MCF 10A (cell line): ENCODE measurements around the gene SAP30BP. TPM values are rescaled to one million over a fixed set of nuclear protein-coding genes. Genes with fewer than 3 reads are reported as not detected.

Source experiments
- BruUV-seq: library from RNA; stranded (reverse); fragments of 400-500 nt; replicated peaks from 2 replicates; lab custom pipeline; 2021; lab: Mats Ljungman, UMichigan
- CTCF ChIA-PET: fragments of 300-600 bp; sonication (Branson Sonifier 250); formaldehyde crosslinking; extraction: SDS; loops from one replicate; lab custom pipeline; 2021; ENCODE audit warnings: antibody characterized with exemption, inconsistent platforms; lab: Yijun Ruan, JAX
- POLR2A ChIA-PET: fragments of 300-600, 350-650 bp; sonication (Branson Sonifier 250); formaldehyde crosslinking; extraction: SDS; loops from one replicate; lab custom pipeline; 2020; ENCODE audit warnings: antibody characterized with exemption, inconsistent platforms; lab: Yijun Ruan, JAX
- DNase-seq: peaks from one replicate; pipeline ENCODE4 v3.0.0-alpha.2; 2018; ENCODE audit not compliant: unreplicated experiment
- H3K27ac Mint-ChIP-seq: one replicate; pipeline ENCODE4 v1.8.0; 2022; ENCODE audit warnings: mild to moderate bottlenecking, low read depth, mixed read lengths; ENCODE audit not compliant: unreplicated experiment
- H3K27me3 Mint-ChIP-seq: one replicate; pipeline ENCODE4 v1.8.0; 2022; ENCODE audit warnings: mixed read lengths; ENCODE audit not compliant: insufficient read depth, unreplicated experiment
- H3K36me3 Mint-ChIP-seq: one replicate; pipeline ENCODE4 v1.8.0; 2022; ENCODE audit warnings: mild to moderate bottlenecking, moderate library complexity, mixed read lengths; ENCODE audit not compliant: insufficient read depth, unreplicated experiment
- H3K4me1 Mint-ChIP-seq: one replicate; pipeline ENCODE4 v1.8.0; 2022; ENCODE audit warnings: mixed read lengths; ENCODE audit not compliant: insufficient read depth, unreplicated experiment
- H3K4me3 Mint-ChIP-seq: one replicate; pipeline ENCODE4 v1.8.0; 2022; ENCODE audit warnings: mild to moderate bottlenecking, moderate library complexity, mixed read lengths; ENCODE audit not compliant: unreplicated experiment
- H3K9me3 Mint-ChIP-seq: one replicate; pipeline ENCODE4 v1.8.0; 2022; ENCODE audit warnings: mixed read lengths; ENCODE audit not compliant: unreplicated experiment
- CTCF ChIP-seq: fragments of 200-600 bp; IDR thresholded peaks from one replicate; pipeline ENCODE4 v1.8.0; 2022; ENCODE audit warnings: antibody characterized with exemption, mild to moderate bottlenecking; ENCODE audit not compliant: unreplicated experiment
- intact Hi-C: fragments of 100-400 bp; cut with micrococcal nuclease; formaldehyde crosslinking; loops from 2 replicates; pipeline ENCODE4 v1.14.1; 2022
- total RNA-seq: library from RNA; stranded (reverse); gene quantifications from 2 replicates; pipeline ENCODE4 v1.2.3, GENCODE V29; 2022

Gene SAP30BP
- total RNA-seq, 1 experiment from 2014 or later: 123 TPM

DNA sequence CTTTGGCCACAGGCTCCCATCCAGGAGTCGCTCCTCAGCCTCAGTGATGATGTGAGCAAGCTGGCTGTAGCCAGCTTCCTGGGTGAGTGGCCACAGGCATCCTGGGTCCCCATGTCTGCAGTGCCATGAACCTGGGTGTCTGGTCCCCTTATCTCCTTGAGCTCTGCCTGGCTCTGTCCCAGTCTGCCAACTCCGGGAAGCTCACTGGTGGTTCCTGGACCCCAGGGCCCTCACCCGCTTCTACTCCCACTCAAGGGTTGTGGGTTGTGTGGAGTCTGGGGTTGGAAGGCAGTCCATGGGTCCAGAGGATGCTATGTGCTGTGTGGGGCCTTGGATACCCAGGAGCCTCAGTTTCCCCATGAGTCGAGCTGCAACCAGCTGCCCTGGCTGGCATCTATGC, 45.6 kb upstream of the SAP30BP start:
- intact Hi-C loops: no loop called here
- H3K27me3 Mint-ChIP-seq: peaks cover 17% of the 10 kb centered on the region
- POLR2A ChIA-PET: interaction anchor here (0.5 to 2.6 kb wide), 4 partner anchors 8 to 629 kb away, joined by 3 to 13 read pairs (median 4); partner anchors contain the start of gene SMIM5
- no peaks in the 10 kb centered on the region for H3K9me3 Mint-ChIP-seq
- no peaks in the 10 kb centered on the region for H3K4me1 Mint-ChIP-seq
- TF ChIP-seq CTCF: no peak
- DNase-seq: no peak
- CTCF ChIA-PET: interaction anchor here (1.0 to 3.4 kb wide), 5 partner anchors 11 to 129 kb away, joined by 3 to 24 read pairs (median 6); partner anchors contain the start of gene SMIM5
- no TSS peak for BruUV-seq
- no peak overlapping the region for H3K27ac Mint-ChIP-seq
- no peaks in the 10 kb centered on the region for H3K36me3 Mint-ChIP-seq
- no peak overlapping the region for H3K4me3 Mint-ChIP-seq

GRCh38 chr17:75622076-75622475, 45.1 kb upstream of the SAP30BP start:
- Mint-ChIP-seq H3K36me3 (no peaks in the 10 kb centered on the region), H3K9me3 (no peaks in the 10 kb centered on the region), H3K4me3 (no peak overlapping the region), H3K4me1 (no peaks in the 10 kb centered on the region), H3K27ac (no peak overlapping the region), H3K27me3 (peaks cover 17% of the 10 kb centered on the region)
- intact Hi-C loops: no loop called here
- no peak for TF ChIP-seq CTCF
- no TSS peak for BruUV-seq
- DNase-seq: no peak
- ChIA-PET CTCF (interaction anchor here (1.0 to 3.4 kb wide), 3 partner anchors 11 to 128 kb away, joined by 3 to 24 read pairs (median 6); partner anchors contain the start of gene SMIM5), POLR2A (interaction anchor here (0.9 to 1.0 kb wide), 2 partner anchors 8 to 14 kb away, joined by 4 read pairs; no protein-coding TSS in a partner anchor)

DNA sequence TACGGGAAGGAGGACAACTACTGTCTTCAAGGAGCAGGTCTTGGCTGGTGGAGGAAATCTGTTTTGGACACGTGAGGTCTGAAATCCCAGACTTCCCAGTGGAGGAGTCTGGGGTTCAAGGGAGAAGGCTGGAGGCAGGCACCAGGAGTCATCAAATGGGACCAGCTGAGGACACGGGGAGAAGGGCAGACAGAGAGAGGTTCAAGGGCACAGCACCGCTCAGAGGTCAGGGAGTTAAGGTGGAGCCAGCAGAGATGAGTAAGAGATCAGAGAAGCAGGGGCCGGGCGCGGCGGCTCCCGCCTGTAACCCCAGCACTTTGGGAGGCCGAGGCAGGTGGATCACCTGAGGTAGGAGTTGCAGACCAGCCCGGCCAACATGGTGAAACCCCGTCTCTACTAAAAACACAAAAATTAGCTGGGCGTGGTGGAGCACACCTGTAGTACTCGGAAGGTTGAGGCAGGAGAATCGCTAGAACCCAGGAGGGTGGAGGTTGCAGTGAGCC, 44.3 kb upstream of the SAP30BP start:
- DNase-seq: no peak
- no peak for TF ChIP-seq CTCF
- H3K9me3 Mint-ChIP-seq: no peaks in the 10 kb centered on the region
- H3K27ac Mint-ChIP-seq: no peak overlapping the region
- no TSS peak for BruUV-seq
- no peaks in the 10 kb centered on the region for H3K4me1 Mint-ChIP-seq
- intact Hi-C loops: no loop called here
- ChIA-PET POLR2A (interaction anchor here (2.9 kb wide), 1 partner anchor 11 kb away, joined by 15 read pairs; the partner anchor contains the start of gene SMIM5), CTCF (interaction anchor here (1.8 to 3.2 kb wide), 2 partner anchors 11 to 21 kb away, joined by 6 to 27 read pairs; partner anchors contain the start of gene SMIM5)
- H3K4me3 Mint-ChIP-seq: no peak overlapping the region
- no peaks in the 10 kb centered on the region for H3K36me3 Mint-ChIP-seq
- H3K27me3 Mint-ChIP-seq: peaks cover 17% of the 10 kb centered on the region

DNA sequence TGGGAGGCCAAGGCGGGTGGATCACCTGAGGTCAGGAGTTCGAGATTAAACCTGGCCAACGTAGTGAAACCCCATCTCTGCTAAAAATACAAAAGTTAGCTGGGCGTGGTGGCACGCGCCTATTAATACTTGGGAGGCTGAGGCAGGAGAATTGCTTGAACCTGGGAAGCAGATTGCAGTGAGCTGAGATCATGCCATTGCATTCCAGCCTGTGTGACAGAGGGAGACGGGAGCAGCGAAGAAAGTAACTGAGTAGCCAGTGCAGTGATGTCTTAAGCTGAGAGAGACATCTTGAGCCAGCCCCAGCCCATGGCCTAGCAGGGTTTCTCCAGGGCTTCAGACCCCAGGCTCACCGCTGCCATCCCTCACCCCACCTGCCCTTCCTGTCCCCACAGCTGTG, 43.8 kb upstream of the SAP30BP start:
- ChIA-PET CTCF (interaction anchor here (0.6 to 3.2 kb wide), 2 partner anchors 10 to 116 kb away, joined by 3 to 27 read pairs; partner anchors contain the start of gene SMIM5), POLR2A (interaction anchor here (0.6 to 2.9 kb wide), 3 partner anchors 10 to 45 kb away, joined by 3 to 15 read pairs (median 4); partner anchors contain the start of gene SMIM5)

More for the DNA sequence above, 43.8 kb upstream of the SAP30BP start:
- Mint-ChIP-seq H3K4me3 (no peak overlapping the region), H3K27ac (no peak overlapping the region), H3K27me3 (peaks cover 17% of the 10 kb centered on the region), H3K9me3 (no peaks in the 10 kb centered on the region), H3K4me1 (no peaks in the 10 kb centered on the region), H3K36me3 (no peaks in the 10 kb centered on the region)
- DNase-seq: no peak
- intact Hi-C loops: no loop called here
- BruUV-seq: no TSS peak
- TF ChIP-seq CTCF: no peak
